Sigmoid colon (tissue), 4 donors: ENCODE data around the gene NUMA1.

Experiments used
- EP300 ChIP-seq, 4 donors: sonication (generic); formaldehyde crosslinking; IDR thresholded peaks; one replicate each; pipeline ENCODE4 v1.6.1; 2017; ENCODE audit warnings: antibody characterized with exemption in 4 of 4
- POLR2A ChIP-seq, 2 donors: fragments of 450-650 bp; IDR thresholded peaks; one replicate each; pipeline ENCODE4 v1.6.1; 2016; ENCODE audit warnings: antibody characterized with exemption in 2 of 2, mild to moderate bottlenecking in 2 of 2, moderate library complexity in 2 of 2
- POLR2AphosphoS5 ChIP-seq, 4 donors: sonication (generic); formaldehyde crosslinking; IDR thresholded peaks; one replicate each; pipeline ENCODE4 v1.6.1; 2017; ENCODE audit warnings: antibody characterized with exemption in 4 of 4
- TF ChIP-seq, protein P1 (sequence below), 4 experiments: fragments of 450-650 bp in 3 of 4; fragments of 200-600 bp in 1 of 4; IDR thresholded peaks; one replicate each; pipeline ENCODE4 v1.5.1; 2016 to 2019; ENCODE audit warnings: antibody characterized with exemption in 4 of 4, mild to moderate bottlenecking in 3 of 4, moderate library complexity in 2 of 4

DNA sequence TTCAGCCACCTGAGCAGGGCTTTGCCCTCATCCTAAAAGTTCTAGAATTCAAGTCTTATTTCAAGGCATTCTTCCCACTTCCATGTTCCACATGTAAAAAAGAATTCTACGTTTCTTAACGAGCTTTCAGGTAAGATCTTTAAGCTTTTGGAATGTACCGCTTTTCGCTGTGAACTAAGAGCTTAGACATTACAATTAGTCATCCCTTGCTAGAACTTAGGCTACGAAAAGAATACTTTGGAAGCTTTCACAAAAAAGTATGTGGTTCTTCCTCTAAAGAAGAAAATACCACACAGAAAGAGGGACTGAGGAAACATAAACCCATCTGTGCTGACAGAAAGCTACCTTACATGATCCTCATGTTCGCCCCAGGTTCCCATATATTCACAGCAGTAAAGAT, 1.9 kb downstream of the NUMA1 start:
- TF ChIP-seq, protein P1, sequence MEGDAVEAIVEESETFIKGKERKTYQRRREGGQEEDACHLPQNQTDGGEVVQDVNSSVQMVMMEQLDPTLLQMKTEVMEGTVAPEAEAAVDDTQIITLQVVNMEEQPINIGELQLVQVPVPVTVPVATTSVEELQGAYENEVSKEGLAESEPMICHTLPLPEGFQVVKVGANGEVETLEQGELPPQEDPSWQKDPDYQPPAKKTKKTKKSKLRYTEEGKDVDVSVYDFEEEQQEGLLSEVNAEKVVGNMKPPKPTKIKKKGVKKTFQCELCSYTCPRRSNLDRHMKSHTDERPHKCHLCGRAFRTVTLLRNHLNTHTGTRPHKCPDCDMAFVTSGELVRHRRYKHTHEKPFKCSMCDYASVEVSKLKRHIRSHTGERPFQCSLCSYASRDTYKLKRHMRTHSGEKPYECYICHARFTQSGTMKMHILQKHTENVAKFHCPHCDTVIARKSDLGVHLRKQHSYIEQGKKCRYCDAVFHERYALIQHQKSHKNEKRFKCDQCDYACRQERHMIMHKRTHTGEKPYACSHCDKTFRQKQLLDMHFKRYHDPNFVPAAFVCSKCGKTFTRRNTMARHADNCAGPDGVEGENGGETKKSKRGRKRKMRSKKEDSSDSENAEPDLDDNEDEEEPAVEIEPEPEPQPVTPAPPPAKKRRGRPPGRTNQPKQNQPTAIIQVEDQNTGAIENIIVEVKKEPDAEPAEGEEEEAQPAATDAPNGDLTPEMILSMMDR (IDR thresholded peaks at IDR 0.05): no peak
- TF ChIP-seq POLR2AphosphoS5 (IDR thresholded peaks at IDR 0.05) (no peak), POLR2A (IDR thresholded peaks at IDR 0.05) (no peak), EP300 (IDR thresholded peaks at IDR 0.05) (no peak)
